HFFc6 (cell line): Measurements from ENCODE around the gene CNR1. TPM values are rescaled to one million over a fixed set of nuclear protein-coding genes. Genes with fewer than 3 reads are reported as not detected.

Source experiments
- DNase-seq: peaks from one replicate; pipeline ENCODE4 v3.0.0-alpha.2; 2018
- H3K27ac Mint-ChIP-seq: 2 replicates; pipeline ENCODE4 v1.8.0; 2020; ENCODE audit warnings: mild to moderate bottlenecking, mixed read lengths
- H3K27me3 Mint-ChIP-seq: 2 replicates; pipeline ENCODE4 v1.8.0; 2021; ENCODE audit warnings: mild to moderate bottlenecking, moderate library complexity, mixed read lengths; ENCODE audit not compliant: insufficient read depth
- H3K36me3 Mint-ChIP-seq: 2 replicates; pipeline ENCODE4 v1.8.0; 2021; ENCODE audit warnings: low read depth, mixed read lengths
- H3K4me1 Mint-ChIP-seq: 2 replicates; pipeline ENCODE4 v1.8.0; 2020; ENCODE audit warnings: low read depth, mixed read lengths
- H3K4me3 Mint-ChIP-seq: 2 replicates; pipeline ENCODE4 v1.8.0; 2020; ENCODE audit warnings: mild to moderate bottlenecking, moderate library complexity, mixed read lengths
- H3K9me3 Mint-ChIP-seq: 2 replicates; pipeline ENCODE4 v1.8.0; 2020; ENCODE audit warnings: mild to moderate bottlenecking, mixed read lengths
- CTCF ChIP-seq: fragments of 200-600 bp; sonication (generic); IDR thresholded peaks from 2 replicates; pipeline ENCODE4 v1.5.0; 2021; ENCODE audit warnings: antibody characterized with exemption, mild to moderate bottlenecking
- total RNA-seq, 6 experiments: library from RNA; stranded (reverse); fragmentation: NEBNext Ultra II Directional; extraction: Animal tissue kit (Norgen Biotek cat#: 25700); gene quantifications; 2 replicates in 1 of 6; 3 replicates in 5 of 6; pipeline ENCODE4 v1.2.3, GENCODE V29; 2021

Gene CNR1
- total RNA-seq, 6 experiments from 2014 or later: not detected

- no peak overlapping the region for H3K27ac Mint-ChIP-seq
- no peak for TF ChIP-seq CTCF
- no peaks in the 10 kb centered on the region for H3K27me3 Mint-ChIP-seq
- no peaks in the 10 kb centered on the region for H3K4me1 Mint-ChIP-seq
- H3K9me3 Mint-ChIP-seq: peaks cover 19% of the 10 kb centered on the region
- no peaks in the 10 kb centered on the region for H3K36me3 Mint-ChIP-seq
- no peak for DNase-seq
- no peak overlapping the region for H3K4me3 Mint-ChIP-seq
Measured at GRCh38 chr6:88115307-88115706, 50.8 kb downstream of the CNR1 start.

GRCh38 chr6:88114838-88115237, 51.3 kb downstream of the CNR1 start:
- no peak overlapping the region for H3K4me3 Mint-ChIP-seq
- no peaks in the 10 kb centered on the region for H3K36me3 Mint-ChIP-seq
- peaks cover 21% of the 10 kb centered on the region for H3K9me3 Mint-ChIP-seq
- TF ChIP-seq CTCF: no peak
- H3K4me1 Mint-ChIP-seq: no peaks in the 10 kb centered on the region
- no peaks in the 10 kb centered on the region for H3K27me3 Mint-ChIP-seq
- DNase-seq: no peak
- H3K27ac Mint-ChIP-seq: no peak overlapping the region

- H3K27ac Mint-ChIP-seq: no peak overlapping the region
- no peaks in the 10 kb centered on the region for H3K36me3 Mint-ChIP-seq
- H3K9me3 Mint-ChIP-seq: peaks cover 24% of the 10 kb centered on the region
- H3K4me1 Mint-ChIP-seq: no peaks in the 10 kb centered on the region
- no peak for DNase-seq
- H3K4me3 Mint-ChIP-seq: no peak overlapping the region
- no peak for TF ChIP-seq CTCF
- no peaks in the 10 kb centered on the region for H3K27me3 Mint-ChIP-seq
Measured at GRCh38 chr6:88111991-88112390, 54.2 kb downstream of the CNR1 start.

GRCh38 chr6:88107241-88107640, 58.9 kb downstream of the CNR1 start:
- H3K9me3 Mint-ChIP-seq: peaks cover 5% of the 10 kb centered on the region; the same call in 1 of the 2 replicates
- no peak for TF ChIP-seq CTCF
- no peaks in the 10 kb centered on the region for H3K27me3 Mint-ChIP-seq
- no peaks in the 10 kb centered on the region for H3K36me3 Mint-ChIP-seq
- H3K4me1 Mint-ChIP-seq: no peaks in the 10 kb centered on the region
- no peak overlapping the region for H3K27ac Mint-ChIP-seq
- no peak overlapping the region for H3K4me3 Mint-ChIP-seq
- no peak for DNase-seq

- Mint-ChIP-seq H3K27ac (no peak overlapping the region), H3K27me3 (no peaks in the 10 kb centered on the region), H3K36me3 (no peaks in the 10 kb centered on the region), H3K9me3 (peaks cover 5% of the 10 kb centered on the region; the same call in 1 of the 2 replicates), H3K4me1 (no peaks in the 10 kb centered on the region), H3K4me3 (no peak overlapping the region)
- no peak for DNase-seq
- TF ChIP-seq CTCF: no peak
Measured at GRCh38 chr6:88105741-88106340, 60.3 kb downstream of the CNR1 start.

Other genes with a start within 250 kb of the CNR1 start
- not detected for gene SPACA1, start 118.5 kb downstream of the CNR1 start, total RNA-seq